A549 (cell line): ENCODE results near the gene SERPINA6. TPM values are rescaled to one million over a fixed set of nuclear protein-coding genes. Genes with fewer than 3 reads are reported as not detected.

Experiments used
- ATAC-seq, 2 experiments: fragments of 200-7000 bp in 1 of 2; fragments of >200 bp in 1 of 2; cut with Nextera tagmentation in 1 of 2; cut with Tn5 transposase in 1 of 2; 3 replicates each; pipeline versions ENCODE4 v1.8.0 to v1.9.1; 2018 to 2020; ENCODE audit warnings: mild to moderate bottlenecking in 1 of 2, moderate library complexity in 1 of 2
- CTCF ChIA-PET: fragments of 300-600 bp; sonication (Branson Sonifier 250); formaldehyde crosslinking; extraction: SDS; loops from one replicate; lab custom pipeline; 2021; ENCODE audit warnings: antibody characterized with exemption, inconsistent platforms; lab: Yijun Ruan, JAX
- POLR2A ChIA-PET: fragments of 350-600 bp; formaldehyde crosslinking; extraction: SDS; loops from one replicate; lab custom pipeline; 2021; ENCODE audit warnings: antibody characterized with exemption, inconsistent platforms; lab: Yijun Ruan, JAX
- DNase-seq, 2 experiments: peaks; one replicate each; pipeline versions ENCODE4 v3.0.0 to v3.0.0-alpha.2; 2011 to 2016; ENCODE audit warnings: low read depth in 1 of 2, low spot score in 1 of 2
- FAIRE-seq: peaks from 2 replicates; lab custom pipeline; 2011; peaks lifted over from hg19 to GRCh38; lab: Jason Lieb, UNC
- H3K27ac ChIP-seq, 2 experiments: fragments of >200 bp; sonication (Bioruptor Twin); formaldehyde crosslinking; 3 replicates each; pipeline ENCODE4 v1.5.1; 2016 to 2017
- H3K4me1 ChIP-seq: fragments of >200 bp; sonication (Bioruptor Twin); formaldehyde crosslinking; 3 replicates; pipeline ENCODE4 v1.6.1; 2016
- H3K4me2 ChIP-seq: fragments of >200 bp; sonication (Bioruptor Twin); formaldehyde crosslinking; 3 replicates; pipeline ENCODE4 v1.6.1; 2016
- H3K4me3 ChIP-seq: fragments of >200 bp; sonication (Bioruptor Twin); formaldehyde crosslinking; 3 replicates; pipeline ENCODE4 v1.5.1; 2016
- H3K9me3 ChIP-seq: fragments of >200 bp; sonication (Bioruptor Twin); formaldehyde crosslinking; 3 replicates; pipeline ENCODE4 v1.6.1; 2016
- BHLHE40 ChIP-seq: IDR thresholded peaks from 2 replicates; pipeline ENCODE4 v1.6.1; 2012; ENCODE audit warnings: low read depth, low read length, inconsistent platforms
- CHD2 ChIP-seq: fragments of 150-350 bp; IDR thresholded peaks from 2 replicates; pipeline ENCODE4 v1.6.1; 2014; ENCODE audit warnings: low read length; ENCODE audit not compliant: partially characterized antibody
- EHF ChIP-seq: fragments of 250-450 bp; sonication (Bioruptor Pico); IDR thresholded peaks from 2 replicates; pipeline ENCODE4 v1.5.0; 2020; ENCODE audit warnings: mild to moderate bottlenecking
- EHMT2 ChIP-seq: fragments of 200-600 bp; sonication (generic); IDR thresholded peaks from 2 replicates; pipeline ENCODE4 v1.6.1; 2016; ENCODE audit warnings: antibody characterized with exemption, low read depth, mild to moderate bottlenecking, moderate library complexity
- ESRRA ChIP-seq: fragments of 150-350 bp; IDR thresholded peaks from 2 replicates; pipeline ENCODE4 v1.6.1; 2014; ENCODE audit warnings: mild to moderate bottlenecking, low read length, borderline replicate concordance
- FOSL2 ChIP-seq, 2 experiments: fragments of 450-650 bp in 1 of 2; fragments of >200 bp in 1 of 2; sonication (Bioruptor Twin) in 1 of 2; formaldehyde crosslinking; IDR thresholded peaks; 2 replicates each; pipeline versions ENCODE4 v1.5.0 to v1.6.1; 2016 to 2020; ENCODE audit warnings: mild to moderate bottlenecking in 1 of 2, moderate library complexity in 1 of 2
- GATA3 ChIP-seq: IDR thresholded peaks from 2 replicates; pipeline ENCODE4 v1.6.1; 2012; ENCODE audit warnings: borderline replicate concordance
- HDAC2 ChIP-seq: fragments of 200-600 bp; sonication (generic); IDR thresholded peaks from 2 replicates; pipeline ENCODE4 v1.6.1; 2016
- HEYL ChIP-seq: fragments of 250-450 bp; sonication (Bioruptor Pico); IDR thresholded peaks from 2 replicates; pipeline ENCODE4 v1.8.0; 2021; ENCODE audit warnings: mild to moderate bottlenecking, moderate library complexity
- JUN ChIP-seq, 2 experiments: fragments of >200 bp; sonication (Bioruptor Twin); formaldehyde crosslinking; IDR thresholded peaks; 2 replicates in 1 of 2; 3 replicates in 1 of 2; pipeline ENCODE4 v1.6.1; 2016 to 2017
- JUNB ChIP-seq: fragments of >200 bp; sonication (Bioruptor Twin); formaldehyde crosslinking; IDR thresholded peaks from 2 replicates; pipeline ENCODE4 v1.6.1; 2016
- KDM5A ChIP-seq: fragments of 200-600 bp; sonication (generic); IDR thresholded peaks from 2 replicates; pipeline ENCODE4 v1.6.1; 2016; ENCODE audit warnings: antibody characterized with exemption, mild to moderate bottlenecking
- NFE2L2 ChIP-seq: fragments of 150-350 bp; conservative IDR thresholded peaks from 2 replicates; pipeline ENCODE4 v1.6.1; 2014; ENCODE audit warnings: low read length
- POLR2AphosphoS2 ChIP-seq: conservative IDR thresholded peaks from 2 replicates; pipeline ENCODE4 v1.6.1; 2012; ENCODE audit warnings: low read length, improper control_type of control experiment, inconsistent platforms
- RCOR1 ChIP-seq: fragments of 150-350 bp; IDR thresholded peaks from 2 replicates; pipeline ENCODE4 v1.6.1; 2014; ENCODE audit warnings: antibody characterized with exemption, low read length, low read depth
- SREBF2 ChIP-seq: fragments of 450-650 bp; IDR thresholded peaks from 2 replicates; pipeline ENCODE4 v1.6.1; 2014; ENCODE audit warnings: mild to moderate bottlenecking, moderate library complexity
- ZFP36 ChIP-seq: fragments of 450-650 bp; IDR thresholded peaks from 2 replicates; pipeline ENCODE4 v1.6.1; 2014; ENCODE audit warnings: borderline replicate concordance; ENCODE audit not compliant: partially characterized antibody
- ZSCAN20 ChIP-seq: fragments of 250-450 bp; sonication (Bioruptor Pico); IDR thresholded peaks from 2 replicates; pipeline ENCODE4 v1.8.0; 2022; ENCODE audit warnings: mild to moderate bottlenecking, moderate library complexity
- WGBS: methylation state at CpG from one replicate; pipeline ENCODE4 v1.1.6; 2017; ENCODE audit errors: missing lambda C conversion rate; 5-methylcytosine and 5-hydroxymethylcytosine counted together
- polyA plus RNA-seq, 4 experiments: library from polyadenylated mRNA; depleted of rRNA in 3 of 4; stranded (reverse); fragments of >200 nt; fragmentation: RNase III in 1 of 4; extraction: RNeasy Plus Mini Kit Qiagen cat#74134 plus additional on column Dnase treatment in 1 of 4; gene quantifications; 2 replicates in 3 of 4; 3 replicates in 1 of 4; pipeline ENCODE4 v1.2.3, GENCODE V29; 2011 to 2017
- TF ChIP-seq, protein P1 (sequence below): fragments of 250-450 bp; sonication (Bioruptor Pico); IDR thresholded peaks from 2 replicates; pipeline ENCODE4 v1.5.0; 2021; ENCODE audit warnings: mild to moderate bottlenecking, moderate library complexity, borderline replicate concordance
- TF ChIP-seq, protein P2 (sequence below): fragments of 150-350 bp; IDR thresholded peaks from 2 replicates; pipeline ENCODE4 v1.6.1; 2014; ENCODE audit warnings: low read depth, mild to moderate bottlenecking, low read length
- TF ChIP-seq, protein P3 (sequence below): fragments of 250-450 bp; sonication (Bioruptor Pico); IDR thresholded peaks from 2 replicates; pipeline ENCODE4 v1.5.0; 2020; ENCODE audit warnings: low read depth, mild to moderate bottlenecking, moderate library complexity
- TF ChIP-seq, protein P4 (sequence below): IDR thresholded peaks from 2 replicates; pipeline ENCODE4 v1.6.1; 2012; ENCODE audit warnings: low read depth, borderline replicate concordance
- TF ChIP-seq, protein P5 (sequence below): fragments of >200 bp; sonication (Bioruptor Twin); formaldehyde crosslinking; IDR thresholded peaks from 3 replicates; pipeline ENCODE4 v1.5.1; 2016

SERPINA6 gene
- polyA plus RNA-seq, 2 of the 4 experiments (the other 2 are of a cell fraction): 0.43 to 1.8 TPM

DNA sequence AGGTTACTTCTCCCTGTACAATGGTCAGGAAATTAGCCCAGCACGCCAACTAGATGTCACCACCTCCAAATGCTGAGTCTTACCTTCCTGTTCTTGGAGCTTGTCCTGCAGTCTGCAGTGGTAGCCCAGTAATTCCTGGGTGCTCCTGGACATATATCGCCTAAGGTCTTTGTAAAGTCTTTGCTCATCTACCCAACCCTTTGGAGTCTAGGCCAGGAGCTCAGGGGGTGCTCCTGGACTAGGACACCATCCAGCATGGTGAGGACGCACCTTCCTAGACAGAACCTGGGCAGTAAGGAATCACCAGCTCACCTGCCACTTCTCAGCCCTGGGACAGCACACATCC, 30.6 kb downstream of the SERPINA6 start (continued):
- TF ChIP-seq, protein P1, sequence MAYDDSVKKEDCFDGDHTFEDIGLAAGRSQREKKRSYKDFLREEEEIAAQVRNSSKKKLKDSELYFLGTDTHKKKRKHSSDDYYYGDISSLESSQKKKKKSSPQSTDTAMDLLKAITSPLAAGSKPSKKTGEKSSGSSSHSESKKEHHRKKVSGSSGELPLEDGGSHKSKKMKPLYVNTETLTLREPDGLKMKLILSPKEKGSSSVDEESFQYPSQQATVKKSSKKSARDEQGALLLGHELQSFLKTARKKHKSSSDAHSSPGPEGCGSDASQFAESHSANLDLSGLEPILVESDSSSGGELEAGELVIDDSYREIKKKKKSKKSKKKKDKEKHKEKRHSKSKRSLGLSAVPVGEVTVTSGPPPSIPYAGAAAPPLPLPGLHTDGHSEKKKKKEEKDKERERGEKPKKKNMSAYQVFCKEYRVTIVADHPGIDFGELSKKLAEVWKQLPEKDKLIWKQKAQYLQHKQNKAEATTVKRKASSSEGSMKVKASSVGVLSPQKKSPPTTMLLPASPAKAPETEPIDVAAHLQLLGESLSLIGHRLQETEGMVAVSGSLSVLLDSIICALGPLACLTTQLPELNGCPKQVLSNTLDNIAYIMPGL (CRISPR knock-in tag): no peak
- no peak for TF ChIP-seq ZSCAN20

DNA sequence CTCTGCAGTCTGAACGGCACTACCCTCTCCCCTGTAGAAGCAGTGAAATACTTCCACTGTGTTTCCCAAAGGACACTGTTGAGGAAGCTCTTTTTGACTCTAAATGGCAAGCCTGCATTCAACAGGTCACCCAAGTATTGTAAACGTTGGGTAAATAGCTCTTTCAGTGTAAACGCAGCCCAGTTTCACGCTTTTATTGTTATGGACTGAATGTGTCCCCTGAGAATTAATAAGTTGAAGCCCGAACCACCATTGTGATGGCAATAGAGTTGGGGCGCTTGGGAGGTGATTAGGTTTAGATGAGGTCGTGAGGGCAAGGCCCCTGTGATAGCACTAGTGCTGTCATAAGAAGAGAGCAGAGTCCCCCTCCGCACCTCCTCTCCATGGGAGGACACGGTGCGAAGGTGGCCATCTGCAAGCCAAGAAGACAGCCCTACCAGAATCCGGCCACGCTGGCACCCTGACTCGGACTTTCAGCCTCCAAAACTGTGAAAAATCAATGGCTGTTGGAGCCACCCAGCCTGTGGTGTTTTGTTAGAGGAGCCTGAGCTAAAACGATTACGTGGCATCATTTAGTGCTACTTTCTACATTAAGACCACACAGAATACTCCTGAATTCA, 31.1 kb downstream of the SERPINA6 start:
- ChIA-PET CTCF (interaction anchor here (1.3 kb wide), 1 partner anchor 390 kb away, joined by 4 read pairs; no protein-coding TSS in a partner anchor), POLR2A (no interaction called here)
- DNase-seq (no peak), ATAC-seq (no peak), FAIRE-seq (no peak)
- TF ChIP-seq ZFP36: no peak
- no peak for TF ChIP-seq HEYL
- no peak for TF ChIP-seq ZSCAN20
- no peak for TF ChIP-seq HDAC2
- no peak for TF ChIP-seq EHF (CRISPR knock-in tag)
- no peak for TF ChIP-seq EHMT2
- Histone ChIP-seq H3K27ac (no peak overlapping the region), H3K9me3 (no peaks in the 10 kb centered on the region), H3K4me3 (no peak overlapping the region), H3K4me2 (no peak overlapping the region), H3K4me1 (no peaks in the 10 kb centered on the region)
- WGBS: 61% methylated on average over 15 of the region's 15 CpGs

DNA sequence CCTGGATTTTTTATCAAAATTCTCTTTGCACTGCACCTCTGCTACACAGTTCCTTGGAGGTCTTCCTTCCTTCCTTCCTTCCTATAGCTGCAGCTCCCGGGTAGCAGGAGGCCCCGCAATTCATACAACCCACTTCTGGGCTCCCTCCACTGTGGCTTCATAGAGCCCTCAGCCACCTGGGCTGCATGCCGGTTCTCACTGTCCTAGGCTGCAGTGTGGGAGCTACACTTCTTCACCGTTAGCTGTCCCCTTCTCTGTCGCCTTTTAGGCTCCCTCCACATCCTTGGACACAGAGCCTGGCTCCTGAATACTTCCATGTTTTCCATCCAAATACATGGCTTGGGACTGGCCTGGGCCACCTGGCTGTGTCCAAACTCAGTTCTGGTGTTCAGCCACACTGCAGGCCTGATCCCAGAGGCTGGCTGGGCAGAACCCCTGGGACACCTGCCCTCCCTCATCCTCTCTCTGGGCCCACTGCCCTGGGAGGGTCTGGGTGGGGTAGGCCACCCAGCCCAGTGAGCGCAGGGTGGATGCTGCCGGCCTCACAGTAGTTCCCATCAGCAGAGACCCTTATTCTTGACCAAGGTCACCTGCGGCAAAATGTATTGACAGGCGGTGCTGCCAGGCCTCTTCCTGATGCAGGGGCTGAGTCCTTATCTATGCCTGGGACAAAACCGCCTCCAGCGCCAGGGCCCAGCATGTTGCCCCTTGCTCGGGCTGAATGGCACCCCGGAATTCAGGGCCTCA, 31.8 kb downstream of the SERPINA6 start:
- POLR2A ChIA-PET: no interaction called here
- CTCF ChIA-PET: no interaction called here
- WGBS: 54% methylated on average over 13 of the region's 13 CpGs
- H3K4me2 ChIP-seq: no peak overlapping the region
- no peak overlapping the region for H3K4me3 ChIP-seq
- ATAC-seq: no peak
- no peaks in the 10 kb centered on the region for H3K4me1 ChIP-seq
- no peaks in the 10 kb centered on the region for H3K9me3 ChIP-seq
- H3K27ac ChIP-seq: no peak overlapping the region
- FAIRE-seq: no peak
- TF ChIP-seq HDAC2: no peak
- TF ChIP-seq ESRRA: no peak
- TF ChIP-seq, protein P2, sequence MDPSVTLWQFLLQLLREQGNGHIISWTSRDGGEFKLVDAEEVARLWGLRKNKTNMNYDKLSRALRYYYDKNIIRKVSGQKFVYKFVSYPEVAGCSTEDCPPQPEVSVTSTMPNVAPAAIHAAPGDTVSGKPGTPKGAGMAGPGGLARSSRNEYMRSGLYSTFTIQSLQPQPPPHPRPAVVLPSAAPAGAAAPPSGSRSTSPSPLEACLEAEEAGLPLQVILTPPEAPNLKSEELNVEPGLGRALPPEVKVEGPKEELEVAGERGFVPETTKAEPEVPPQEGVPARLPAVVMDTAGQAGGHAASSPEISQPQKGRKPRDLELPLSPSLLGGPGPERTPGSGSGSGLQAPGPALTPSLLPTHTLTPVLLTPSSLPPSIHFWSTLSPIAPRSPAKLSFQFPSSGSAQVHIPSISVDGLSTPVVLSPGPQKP: no peak
- no peak for TF ChIP-seq SREBF2
- no peak for TF ChIP-seq POLR2AphosphoS2
- TF ChIP-seq, protein P3, sequence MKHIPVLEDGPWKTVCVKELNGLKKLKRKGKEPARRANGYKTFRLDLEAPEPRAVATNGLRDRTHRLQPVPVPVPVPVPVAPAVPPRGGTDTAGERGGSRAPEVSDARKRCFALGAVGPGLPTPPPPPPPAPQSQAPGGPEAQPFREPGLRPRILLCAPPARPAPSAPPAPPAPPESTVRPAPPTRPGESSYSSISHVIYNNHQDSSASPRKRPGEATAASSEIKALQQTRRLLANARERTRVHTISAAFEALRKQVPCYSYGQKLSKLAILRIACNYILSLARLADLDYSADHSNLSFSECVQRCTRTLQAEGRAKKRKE (CRISPR knock-in tag): no peak
- no peak for TF ChIP-seq JUN (IDR thresholded peaks at IDR 0.05)
- TF ChIP-seq CHD2: no peak
- no peak for TF ChIP-seq JUNB
- no peak for TF ChIP-seq RCOR1
- TF ChIP-seq, protein P4, sequence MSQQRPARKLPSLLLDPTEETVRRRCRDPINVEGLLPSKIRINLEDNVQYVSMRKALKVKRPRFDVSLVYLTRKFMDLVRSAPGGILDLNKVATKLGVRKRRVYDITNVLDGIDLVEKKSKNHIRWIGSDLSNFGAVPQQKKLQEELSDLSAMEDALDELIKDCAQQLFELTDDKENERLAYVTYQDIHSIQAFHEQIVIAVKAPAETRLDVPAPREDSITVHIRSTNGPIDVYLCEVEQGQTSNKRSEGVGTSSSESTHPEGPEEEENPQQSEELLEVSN: no peak
- TF ChIP-seq GATA3: no peak
- TF ChIP-seq, protein P5, sequence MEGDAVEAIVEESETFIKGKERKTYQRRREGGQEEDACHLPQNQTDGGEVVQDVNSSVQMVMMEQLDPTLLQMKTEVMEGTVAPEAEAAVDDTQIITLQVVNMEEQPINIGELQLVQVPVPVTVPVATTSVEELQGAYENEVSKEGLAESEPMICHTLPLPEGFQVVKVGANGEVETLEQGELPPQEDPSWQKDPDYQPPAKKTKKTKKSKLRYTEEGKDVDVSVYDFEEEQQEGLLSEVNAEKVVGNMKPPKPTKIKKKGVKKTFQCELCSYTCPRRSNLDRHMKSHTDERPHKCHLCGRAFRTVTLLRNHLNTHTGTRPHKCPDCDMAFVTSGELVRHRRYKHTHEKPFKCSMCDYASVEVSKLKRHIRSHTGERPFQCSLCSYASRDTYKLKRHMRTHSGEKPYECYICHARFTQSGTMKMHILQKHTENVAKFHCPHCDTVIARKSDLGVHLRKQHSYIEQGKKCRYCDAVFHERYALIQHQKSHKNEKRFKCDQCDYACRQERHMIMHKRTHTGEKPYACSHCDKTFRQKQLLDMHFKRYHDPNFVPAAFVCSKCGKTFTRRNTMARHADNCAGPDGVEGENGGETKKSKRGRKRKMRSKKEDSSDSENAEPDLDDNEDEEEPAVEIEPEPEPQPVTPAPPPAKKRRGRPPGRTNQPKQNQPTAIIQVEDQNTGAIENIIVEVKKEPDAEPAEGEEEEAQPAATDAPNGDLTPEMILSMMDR: no peak
- TF ChIP-seq EHF (CRISPR knock-in tag): no peak
- TF ChIP-seq KDM5A: no peak
- no peak for TF ChIP-seq BHLHE40
- TF ChIP-seq FOSL2 (IDR thresholded peaks at IDR 0.05): no peak
- no peak for TF ChIP-seq FOSL2 (CRISPR knock-in tag; IDR thresholded peaks at IDR 0.05)
- no peak for TF ChIP-seq NFE2L2
- no peak for DNase-seq
